ENCODE results near the gene ZNF236.

GRCh38 chr18:76986406-76986805, 164.0 kb downstream of the ZNF236 start:
- TF ChIP-seq POLR2AphosphoS5 (IDR thresholded peaks at IDR 0.05; ENCODE audit: low read depth, low read length) (no peak), HDAC2 (IDR thresholded peaks at IDR 0.05; ENCODE audit: borderline replicate concordance in 1 of 2, low read depth in 2 of 2, low read length in 2 of 2) (no peak), RNF2 (IDR thresholded peaks at IDR 0.05; ENCODE audit: borderline replicate concordance, low read depth, low read length, missing control alignments, poor library complexity, severe bottlenecking) (no peak), GTF2F1 (IDR thresholded peaks at IDR 0.05; ENCODE audit: borderline replicate concordance, low read depth, low read length) (no peak), CHD2 (IDR thresholded peaks at IDR 0.05; ENCODE audit: low read length) (no peak), CTCF (IDR thresholded peaks at IDR 0.05; ENCODE audit: control extremely low read depth in 1 of 3, insufficient read depth in 1 of 3, low read depth in 1 of 3, low read length in 3 of 3) (no peak), RAD21 (IDR thresholded peaks at IDR 0.05 in 1 of 2, conservative IDR thresholded peaks at IDR 0.05 in 1 of 2; ENCODE audit: low read depth in 2 of 2, low read length in 2 of 2) (no peak), ZNF274 (IDR thresholded peaks at IDR 0.05; ENCODE audit: borderline replicate concordance, extremely low read depth, low read length) (no peak), EP300 (IDR thresholded peaks at IDR 0.05; ENCODE audit: borderline replicate concordance in 1 of 2, low read depth in 2 of 2, low read length in 2 of 2) (no peak)

Measured in H1 (cell line).